ENCODE measurements around the gene CD244.
A peak's percentile ranks its signal among the peaks of the same experiment; 100 is the strongest.
"Not testable (repeated sequence)": the region's sequence is repeated elsewhere in the genome, so short reads cannot be mapped to it uniquely, and the experiment has no call there.

CD244 gene

DNA sequence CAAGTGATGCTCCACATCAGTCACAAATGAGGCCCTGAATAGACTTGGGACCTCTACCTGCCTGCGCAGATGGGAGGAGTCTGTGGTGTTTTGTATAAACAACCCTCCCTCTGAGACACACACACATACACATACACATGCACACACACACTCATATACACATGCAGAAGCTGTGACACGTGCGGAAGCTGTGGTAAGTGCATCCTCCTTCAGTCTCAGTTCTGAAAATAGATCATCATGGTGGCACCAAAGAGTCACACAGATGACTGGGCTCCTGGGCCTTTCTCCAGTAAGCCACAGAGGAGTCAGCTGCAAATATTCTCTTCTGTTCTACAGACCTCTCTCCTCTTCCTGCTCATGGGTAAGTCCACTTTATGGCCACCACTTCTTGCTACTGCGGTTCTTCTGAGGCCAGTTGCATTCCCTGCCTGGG lies 66.7 kb downstream of the CD244 start, which contains the start of gene LY9:
Gene LY9, plus strand, starts transcription at position 224 of the 433 bp plus-strand sequence. Its CDS starts 14 bp downstream, at position 238.
- Histone ChIP-seq H3K27me3 (ENCODE audit: low read depth, low read length) (no peaks in the 10 kb centered on the region), H3K9me3 (ENCODE audit: insufficient read depth, low read length) (peaks cover 5% of the 10 kb centered on the region; the same call in 1 of the 2 replicates), H3K4me2 (ENCODE audit: low read length) (peak within 1 kb of the TSS; percentile 49), H3K4me1 (ENCODE audit: low read length) (peaks cover 36% of the 10 kb centered on the region), H3K79me2 (ENCODE audit: low read length) (no peaks in the 10 kb centered on the region), H2AFZ (ENCODE audit: low read depth, low read length) (peak within 1 kb of the TSS; percentile 67), H3K4me3 (ENCODE audit: low read length) (peak within 1 kb of the TSS; percentile 28), H3K27ac (ENCODE audit: low read length) (peak within 1 kb of the TSS; percentile 39), H4K20me1 (ENCODE audit: insufficient read depth, low read length) (no peaks in the 10 kb centered on the region), H3K9ac (ENCODE audit: low read length) (no peak within 1 kb of the TSS), H3K36me3 (replicated peaks; ENCODE audit: low read depth, low read length) (no peaks in the 10 kb centered on the region)
- TF ChIP-seq, protein P1, sequence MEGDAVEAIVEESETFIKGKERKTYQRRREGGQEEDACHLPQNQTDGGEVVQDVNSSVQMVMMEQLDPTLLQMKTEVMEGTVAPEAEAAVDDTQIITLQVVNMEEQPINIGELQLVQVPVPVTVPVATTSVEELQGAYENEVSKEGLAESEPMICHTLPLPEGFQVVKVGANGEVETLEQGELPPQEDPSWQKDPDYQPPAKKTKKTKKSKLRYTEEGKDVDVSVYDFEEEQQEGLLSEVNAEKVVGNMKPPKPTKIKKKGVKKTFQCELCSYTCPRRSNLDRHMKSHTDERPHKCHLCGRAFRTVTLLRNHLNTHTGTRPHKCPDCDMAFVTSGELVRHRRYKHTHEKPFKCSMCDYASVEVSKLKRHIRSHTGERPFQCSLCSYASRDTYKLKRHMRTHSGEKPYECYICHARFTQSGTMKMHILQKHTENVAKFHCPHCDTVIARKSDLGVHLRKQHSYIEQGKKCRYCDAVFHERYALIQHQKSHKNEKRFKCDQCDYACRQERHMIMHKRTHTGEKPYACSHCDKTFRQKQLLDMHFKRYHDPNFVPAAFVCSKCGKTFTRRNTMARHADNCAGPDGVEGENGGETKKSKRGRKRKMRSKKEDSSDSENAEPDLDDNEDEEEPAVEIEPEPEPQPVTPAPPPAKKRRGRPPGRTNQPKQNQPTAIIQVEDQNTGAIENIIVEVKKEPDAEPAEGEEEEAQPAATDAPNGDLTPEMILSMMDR (IDR thresholded peaks at IDR 0.05; ENCODE audit: low read depth, low read length) = no peak
- no peak for TF ChIP-seq EZH2phosphoT487 (IDR thresholded peaks at IDR 0.05; ENCODE audit: low read depth)

DNA sequence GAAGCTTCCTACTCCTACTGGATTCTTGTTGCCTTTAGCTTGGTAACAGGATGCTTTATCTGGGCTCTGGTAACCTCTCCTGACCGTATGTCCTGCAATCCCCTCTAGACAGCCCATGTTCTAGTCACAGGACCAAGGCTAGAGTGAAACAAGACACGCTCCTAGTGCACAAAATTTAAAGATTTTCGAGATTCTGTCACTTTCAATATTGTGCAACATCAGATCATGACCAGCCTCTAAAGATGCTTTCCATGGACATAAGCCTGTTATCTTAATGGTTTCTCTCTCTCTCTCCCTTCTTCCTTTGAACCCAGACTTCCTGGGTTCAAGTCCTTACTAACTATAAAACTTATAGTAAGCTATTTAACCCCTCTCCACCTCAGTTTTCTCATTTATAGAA lies 68.3 kb downstream of the CD244 start:
- H3K36me3 ChIP-seq (replicated peaks; ENCODE audit: low read depth, low read length) = no peaks in the 10 kb centered on the region
- H3K4me2 ChIP-seq (ENCODE audit: low read length) = no peak overlapping the region
- peaks cover 5% of the 10 kb centered on the region; the same call in 1 of the 2 replicates for H3K9me3 ChIP-seq (ENCODE audit: insufficient read depth, low read length)
- no peaks in the 10 kb centered on the region for H3K27me3 ChIP-seq (ENCODE audit: low read depth, low read length)
- TF ChIP-seq, protein P1 (IDR thresholded peaks at IDR 0.05; ENCODE audit: low read depth, low read length) = no peak
- TF ChIP-seq EZH2phosphoT487 (IDR thresholded peaks at IDR 0.05; ENCODE audit: low read depth) = no peak
- no peaks in the 10 kb centered on the region for H3K79me2 ChIP-seq (ENCODE audit: low read length)
- no peak overlapping the region for H3K9ac ChIP-seq (ENCODE audit: low read length)
- H3K4me1 ChIP-seq (ENCODE audit: low read length) = peaks cover 47% of the 10 kb centered on the region
- no peaks in the 10 kb centered on the region for H4K20me1 ChIP-seq (ENCODE audit: insufficient read depth, low read length)
- no peak overlapping the region for H2AFZ ChIP-seq (ENCODE audit: low read depth, low read length)
- H3K27ac ChIP-seq (ENCODE audit: low read length) = no peak overlapping the region
- H3K4me3 ChIP-seq (ENCODE audit: low read length) = no peak overlapping the region

DNA sequence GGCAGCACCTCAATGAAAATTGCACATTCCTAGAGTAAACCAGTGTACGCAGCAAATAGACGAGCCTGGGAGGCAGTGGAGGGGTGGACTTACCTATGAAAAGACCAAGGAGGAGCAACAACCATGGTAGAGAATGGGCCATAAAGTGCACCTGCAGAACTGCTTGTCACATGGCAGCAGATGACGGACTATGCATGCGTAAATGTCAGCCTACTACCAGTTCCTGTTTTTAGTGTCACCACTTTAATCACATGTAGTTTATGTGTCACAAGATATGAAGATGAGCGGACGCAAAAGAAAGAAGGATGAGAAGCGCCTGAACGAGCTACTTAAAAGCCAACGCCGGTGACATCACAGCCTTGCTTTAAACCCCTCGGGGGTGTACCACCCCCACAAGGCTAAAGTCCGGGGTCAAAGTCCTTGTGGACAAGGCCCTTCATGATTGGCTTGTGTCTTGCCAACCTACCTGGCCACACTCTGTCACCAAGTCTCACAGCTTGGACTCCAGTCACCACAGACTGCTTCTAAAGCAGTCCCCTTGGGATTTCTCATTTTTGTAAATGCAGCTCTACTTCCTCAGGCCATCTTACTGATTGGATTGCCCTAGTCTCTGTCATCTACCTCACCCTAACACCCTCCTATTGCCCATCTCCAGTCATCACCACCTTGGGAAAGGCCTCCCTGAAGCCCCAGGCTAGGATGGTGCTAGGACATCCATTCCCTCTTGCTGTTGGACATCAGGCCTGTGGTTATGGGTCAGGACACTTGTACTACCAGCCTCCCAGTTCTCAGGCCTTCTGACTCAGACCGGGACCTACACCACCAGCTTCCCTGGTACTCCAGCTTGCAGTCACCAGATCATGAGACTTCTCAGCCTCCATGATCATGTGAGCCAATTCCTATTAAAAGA lies 72.7 kb downstream of the CD244 start:
- Histone ChIP-seq H3K4me2 (ENCODE audit: low read length) (peak overlapping the region; percentile 74), H2AFZ (ENCODE audit: low read depth, low read length) (peak overlapping the region; percentile 95), H3K27ac (ENCODE audit: low read length) (peak overlapping the region; percentile 95), H3K4me3 (ENCODE audit: low read length) (peak overlapping the region; percentile 52), H3K36me3 (replicated peaks; ENCODE audit: low read depth, low read length) (no peaks in the 10 kb centered on the region), H4K20me1 (ENCODE audit: insufficient read depth, low read length) (no peaks in the 10 kb centered on the region), H3K79me2 (ENCODE audit: low read length) (no peaks in the 10 kb centered on the region), H3K9me3 (ENCODE audit: insufficient read depth, low read length) (peaks cover 2% of the 10 kb centered on the region; the same call in 1 of the 2 replicates), H3K4me1 (ENCODE audit: low read length) (peaks cover 25% of the 10 kb centered on the region), H3K27me3 (ENCODE audit: low read depth, low read length) (no peaks in the 10 kb centered on the region), H3K9ac (ENCODE audit: low read length) (peak overlapping the region; percentile 66)
- no peak for TF ChIP-seq EZH2phosphoT487 (IDR thresholded peaks at IDR 0.05; ENCODE audit: low read depth)
- TF ChIP-seq, protein P1 (IDR thresholded peaks at IDR 0.05; ENCODE audit: low read depth, low read length) = no peak

DNA sequence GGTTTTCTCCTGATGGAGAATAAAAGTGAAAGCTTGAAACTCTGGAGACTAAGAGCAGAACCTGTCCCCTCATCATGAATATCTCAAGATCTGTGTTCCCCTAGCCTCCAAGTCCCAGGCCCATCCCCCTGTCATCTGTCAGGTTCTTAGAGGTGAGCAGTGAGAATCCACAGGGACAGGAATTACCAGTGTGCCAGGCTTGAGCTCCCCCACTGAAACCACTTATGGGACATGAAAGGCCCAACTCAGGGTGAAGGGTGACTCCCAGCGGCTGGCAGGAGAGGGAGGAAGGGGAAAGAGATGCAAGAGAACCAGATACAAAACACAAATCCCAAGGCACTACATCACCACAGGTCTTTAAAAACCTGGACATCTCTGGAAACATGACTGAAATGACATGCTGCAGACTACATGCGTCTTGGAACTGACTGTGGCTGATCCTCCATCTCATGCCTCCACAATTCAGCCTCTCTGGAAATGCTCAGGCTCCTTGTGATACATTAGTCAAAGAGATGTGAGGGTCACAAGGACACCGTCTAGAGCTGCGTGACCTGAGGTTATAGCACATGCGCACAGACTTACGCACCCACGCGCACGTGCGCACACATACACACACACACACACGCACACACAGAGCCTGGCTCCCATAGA lies 73.5 kb downstream of the CD244 start:
- Histone ChIP-seq H3K9ac (ENCODE audit: low read length) (peak overlapping the region; percentile 31), H3K4me2 (ENCODE audit: low read length) (peak overlapping the region; percentile 74), H4K20me1 (ENCODE audit: insufficient read depth, low read length) (no peaks in the 10 kb centered on the region), H3K27ac (ENCODE audit: low read length) (peak overlapping the region; percentile 95), H3K27me3 (ENCODE audit: low read depth, low read length) (no peaks in the 10 kb centered on the region), H3K4me3 (ENCODE audit: low read length) (peak overlapping the region; percentile 52), H2AFZ (ENCODE audit: low read depth, low read length) (peak overlapping the region; percentile 95), H3K36me3 (replicated peaks; ENCODE audit: low read depth, low read length) (no peaks in the 10 kb centered on the region), H3K79me2 (ENCODE audit: low read length) (no peaks in the 10 kb centered on the region), H3K4me1 (ENCODE audit: low read length) (peaks cover 25% of the 10 kb centered on the region), H3K9me3 (ENCODE audit: insufficient read depth, low read length) (no peaks in the 10 kb centered on the region)
- TF ChIP-seq, protein P1 (IDR thresholded peaks at IDR 0.05; ENCODE audit: low read depth, low read length) = no peak; the same call in 1 of the 2 replicates
- TF ChIP-seq EZH2phosphoT487 (IDR thresholded peaks at IDR 0.05; ENCODE audit: low read depth) = no peak

DNA sequence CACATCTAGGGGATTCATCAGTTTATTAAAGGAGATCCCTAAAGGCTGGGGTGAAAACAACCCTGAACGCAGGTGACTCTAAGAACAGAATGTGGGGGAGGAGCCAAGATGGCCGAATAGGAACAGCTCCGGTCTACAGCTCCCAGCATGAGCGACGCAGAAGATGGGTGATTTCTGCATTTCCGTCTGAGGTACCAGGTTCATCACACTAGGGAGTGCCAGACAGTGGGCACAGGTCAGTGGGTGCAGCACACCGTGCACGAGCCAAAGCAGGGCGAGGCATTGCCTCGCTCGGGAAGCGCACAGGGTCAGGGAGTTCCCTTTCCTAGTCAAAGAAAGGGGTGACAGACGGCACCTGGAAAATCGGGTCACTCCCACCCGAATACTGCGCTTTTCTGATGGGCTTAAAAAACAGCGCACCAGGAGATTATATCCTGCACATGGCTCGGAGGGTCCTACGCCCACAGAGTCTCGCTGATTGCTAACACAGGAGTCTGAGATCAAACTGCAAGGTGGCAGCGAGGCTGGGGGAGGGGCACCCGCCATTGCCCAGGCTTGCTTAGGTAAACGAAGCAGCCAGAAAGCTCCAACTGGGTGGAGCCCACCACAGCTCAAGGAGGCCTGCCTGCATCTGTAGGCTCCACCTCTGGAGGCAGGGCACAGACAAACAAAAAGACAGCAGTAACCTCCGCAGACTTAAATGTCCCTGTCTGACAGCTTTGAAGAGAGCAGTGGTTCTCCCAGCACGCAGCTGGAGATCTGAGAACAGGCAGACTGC lies 79.5 kb downstream of the CD244 start:
- not testable (repeated sequence) for H3K27me3 ChIP-seq (ENCODE audit: low read depth, low read length); H3K36me3 ChIP-seq (replicated peaks; ENCODE audit: low read depth, low read length); H3K79me2 ChIP-seq (ENCODE audit: low read length); H2AFZ ChIP-seq (ENCODE audit: low read depth, low read length); H4K20me1 ChIP-seq (ENCODE audit: insufficient read depth, low read length); H3K9me3 ChIP-seq (ENCODE audit: insufficient read depth, low read length)
- Histone ChIP-seq H3K4me2 (ENCODE audit: low read length) (peak overlapping the region; percentile 67), H3K27ac (ENCODE audit: low read length) (peak overlapping the region; percentile 73), H3K9ac (ENCODE audit: low read length) (peak overlapping the region; percentile 28; the same call in 1 of the 2 replicates), H3K4me3 (ENCODE audit: low read length) (0 out of 2 replicates have a peak overlapping the region, but pooled peaks have one; percentile 32), H3K4me1 (ENCODE audit: low read length) (peaks cover 34% of the 10 kb centered on the region)

All from OCI-LY3 (cell line).